Occipital lobe (tissue), 2 donors: ENCODE measurements around the gene NKX3-2. TPM values are rescaled to one million over a fixed set of nuclear protein-coding genes. Genes with fewer than 3 reads are reported as not detected.

ENCODE experiments used
- DNase-seq: peaks from one replicate; lab custom pipeline; 2025; lab: John Stamatoyannopoulos, UW
- total RNA-seq: library from RNA; depleted of rRNA; stranded (reverse); fragments of >200 nt; gene quantifications from one replicate; pipeline ENCODE4 v1.2.3, GENCODE V29; 2014

The NKX3-2 gene
- total RNA-seq, 1 donor from 2014 or later = not detected

DNA sequence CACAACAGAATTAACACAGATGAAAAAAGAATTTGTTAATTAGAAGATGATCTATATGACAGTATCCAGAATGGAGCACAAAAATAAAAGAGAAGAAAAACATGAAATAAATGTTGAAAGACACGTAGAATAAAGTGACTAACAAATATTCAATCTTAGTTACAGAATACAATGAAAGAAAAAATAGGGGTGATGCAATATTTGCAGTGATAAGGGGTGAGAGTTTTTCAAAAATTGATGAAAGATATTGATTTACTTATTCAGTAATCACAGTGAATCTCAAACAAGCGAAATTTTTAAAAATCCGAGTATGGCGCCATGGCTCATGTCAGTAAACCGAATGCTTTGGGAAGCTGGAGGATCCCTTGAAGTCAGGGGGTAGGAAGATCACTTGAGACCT lies 39.9 kb downstream of the NKX3-2 start:
- DNase-seq = no peak

DNA sequence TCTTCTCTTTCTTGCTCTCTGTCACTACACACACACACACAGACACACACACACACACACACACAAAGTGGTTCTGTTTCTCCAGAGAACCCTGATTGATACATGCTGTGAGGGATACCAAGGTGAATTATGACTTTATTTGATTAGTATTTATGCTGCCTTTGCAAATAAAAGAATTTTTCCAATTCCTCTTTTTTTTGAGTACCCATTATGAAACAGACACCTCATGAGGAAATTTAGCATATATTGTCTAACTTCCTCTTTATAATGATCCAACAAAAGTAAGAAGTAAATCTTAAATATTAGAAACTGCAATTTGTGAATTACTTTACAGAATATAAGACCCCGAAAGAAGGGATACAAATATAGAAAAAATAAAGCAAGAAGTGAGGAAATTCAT lies 45.8 kb downstream of the NKX3-2 start:
- no peak for DNase-seq

DNA sequence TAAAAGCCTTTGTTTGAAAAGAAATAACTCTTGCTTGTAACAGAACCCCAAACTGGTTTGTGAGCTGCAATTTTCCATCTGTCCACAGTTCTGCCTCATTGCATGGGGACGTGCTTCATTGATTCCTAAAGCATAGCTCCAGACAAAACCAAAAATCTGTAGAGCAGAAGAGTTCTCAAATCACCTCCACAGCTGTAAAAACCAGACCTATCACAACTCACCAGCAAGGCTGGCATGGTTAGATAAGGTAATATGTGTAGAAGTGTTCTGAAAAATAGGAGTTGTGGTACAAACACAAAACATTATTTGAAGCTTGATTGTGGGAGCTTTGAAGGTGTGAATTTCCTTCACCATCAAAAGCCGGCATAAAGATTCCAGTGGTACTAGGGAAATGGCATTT lies 47.7 kb downstream of the NKX3-2 start:
- DNase-seq = no peak

DNA sequence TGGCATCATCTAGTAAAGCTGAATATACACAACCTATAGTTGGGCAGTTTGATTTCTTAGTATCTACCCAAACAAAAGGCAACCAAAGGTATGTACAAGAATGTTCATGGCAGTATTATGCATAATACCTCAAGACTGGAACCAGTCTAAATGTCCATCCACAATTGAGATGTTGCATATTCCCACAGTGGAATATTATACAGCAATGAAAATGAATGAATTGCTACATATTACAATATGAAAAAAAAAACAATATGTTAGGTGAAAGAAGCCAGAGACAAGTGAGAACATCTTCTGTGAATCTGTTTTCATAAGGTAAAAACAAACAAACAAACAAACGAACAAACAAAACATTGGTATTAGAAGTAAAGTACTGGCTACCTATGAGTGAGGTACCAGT lies 48.6 kb downstream of the NKX3-2 start:
- no peak for DNase-seq

DNA sequence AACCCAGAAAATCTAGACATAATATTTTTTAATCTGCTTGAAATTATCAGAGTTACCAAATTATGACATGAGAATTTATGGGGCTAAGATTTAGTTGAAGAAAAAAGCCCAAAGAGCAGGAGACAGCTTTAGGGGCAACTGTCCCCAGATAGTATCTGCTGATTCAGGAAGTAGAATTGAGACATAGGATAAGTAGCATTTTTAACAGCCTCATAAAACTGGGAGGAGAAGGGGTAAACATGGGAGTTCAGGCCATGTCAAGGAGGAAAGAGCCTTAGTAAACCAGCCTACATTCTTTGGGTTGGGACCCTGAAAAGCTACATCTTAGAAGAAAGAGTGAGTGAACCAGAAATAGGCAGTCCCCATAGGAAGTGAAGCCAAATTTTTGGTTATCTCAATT lies 50.5 kb downstream of the NKX3-2 start:
- no peak for DNase-seq

DNA sequence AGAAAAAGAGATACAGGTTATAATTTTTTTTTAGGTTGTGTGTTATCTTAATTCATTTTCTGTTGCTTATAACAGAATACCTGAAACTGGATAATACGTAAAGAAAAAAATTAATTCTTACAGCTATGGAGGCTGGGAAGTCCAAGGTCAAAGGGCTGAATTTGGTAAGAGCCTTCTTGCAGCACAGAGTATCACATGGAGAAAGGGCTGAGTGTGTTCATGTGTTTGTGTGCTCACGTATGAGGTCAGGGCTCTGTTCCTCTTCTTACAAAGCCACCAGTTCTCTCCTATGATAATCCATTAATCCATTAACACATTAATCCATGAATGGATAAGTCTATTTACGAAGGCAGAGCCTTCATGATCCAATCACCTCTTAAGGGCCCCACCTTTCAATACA lies 51.6 kb downstream of the NKX3-2 start:
- no peak for DNase-seq

Other genes starting within 250 kb of the NKX3-2 start
- gene RAB28, start 60.2 kb downstream of the NKX3-2 start, total RNA-seq = 31.4 TPM
- 54.3 TPM for gene BOD1L1, start 83.2 kb upstream of the NKX3-2 start, total RNA-seq